NOMO-1 treated with dmso at 0.1 percent for 144 hours (cell line): Measurements from ENCODE around the gene ATP6V1F.

ENCODE experiments used
- DNase-seq: peaks from one replicate; lab custom pipeline; 2025; ENCODE audit not compliant: unreplicated experiment; lab: John Stamatoyannopoulos, UW

The ATP6V1F gene

GRCh38 chr7:128881458-128882125 is 18.9 kb downstream of the ATP6V1F start:
- DNase-seq: no peak

GRCh38 chr7:128882134-128882533 is 19.5 kb downstream of the ATP6V1F start:
- no peak for DNase-seq

- peak; percentile 28 for DNase-seq
Measured at GRCh38 chr7:128883622-128884448, 21.2 kb downstream of the ATP6V1F start.

GRCh38 chr7:128884561-128885369 is 22.1 kb downstream of the ATP6V1F start:
- DNase-seq: no peak

- no peak for DNase-seq
Measured at GRCh38 chr7:128885370-128886187, 22.9 kb downstream of the ATP6V1F start.

- DNase-seq: no peak
Measured at GRCh38 chr7:128886391-128887168, 23.9 kb downstream of the ATP6V1F start.

- DNase-seq: no peak
Measured at GRCh38 chr7:128887169-128888038, 24.7 kb downstream of the ATP6V1F start.

GRCh38 chr7:128888039-128888755 is 25.5 kb downstream of the ATP6V1F start:
- no peak for DNase-seq

- DNase-seq: no peak
Measured at GRCh38 chr7:128888756-128889095, 26.1 kb downstream of the ATP6V1F start.

GRCh38 chr7:128889121-128889520 is 26.5 kb downstream of the ATP6V1F start:
- DNase-seq: no peak

- no peak for DNase-seq
Measured at GRCh38 chr7:128890306-128891109, 27.9 kb downstream of the ATP6V1F start.

- DNase-seq: no peak
Measured at GRCh38 chr7:128891110-128891941, 28.7 kb downstream of the ATP6V1F start.

- no peak for DNase-seq
Measured at GRCh38 chr7:128891942-128892269, 29.2 kb downstream of the ATP6V1F start.

- no peak for DNase-seq
Measured at GRCh38 chr7:128892521-128893250, 30.0 kb downstream of the ATP6V1F start.

GRCh38 chr7:128893251-128894100 is 30.8 kb downstream of the ATP6V1F start:
- DNase-seq: no peak
